MM.1S (cell line): ENCODE results near the gene OGFOD3.

Experiments used
- DNase-seq: peaks from one replicate; pipeline ENCODE4 v3.0.0-alpha.2; 2015
- H2AFZ ChIP-seq: fragments of 300-600 bp; sonication (generic); 2 replicates; pipeline ENCODE4 v1.6.0; 2016; ENCODE audit warnings: antibody characterized with exemption, low read length
- H3F3A ChIP-seq: fragments of 300-600 bp; sonication (generic); 2 replicates; pipeline ENCODE4 v1.6.1; 2016; ENCODE audit warnings: mild to moderate bottlenecking, antibody characterized with exemption, low read length, moderate library complexity, mixed read lengths; ENCODE audit not compliant: insufficient read depth
- H3K27ac ChIP-seq: fragments of 300-600 bp; sonication (generic); 2 replicates; pipeline ENCODE4 v1.5.1; 2016; ENCODE audit warnings: mild to moderate bottlenecking, low read length
- H3K27me3 ChIP-seq: fragments of 300-600 bp; sonication (generic); replicated peaks from 2 replicates; pipeline ENCODE4 v1.6.0; 2016; ENCODE audit warnings: low read length; ENCODE audit not compliant: insufficient read depth
- H3K36me3 ChIP-seq: fragments of 300-600 bp; sonication (generic); replicated peaks from 2 replicates; pipeline ENCODE4 v1.6.1; 2016; ENCODE audit warnings: mild to moderate bottlenecking, low read length, mixed read lengths; ENCODE audit not compliant: insufficient read depth
- H3K4me1 ChIP-seq: fragments of 300-600 bp; sonication (generic); 2 replicates; pipeline ENCODE4 v1.6.1; 2016; ENCODE audit warnings: low read length, mixed read lengths
- H3K4me2 ChIP-seq: fragments of 300-600 bp; sonication (generic); 2 replicates; pipeline ENCODE4 v1.6.0; 2016; ENCODE audit warnings: low read depth, low read length
- H3K4me3 ChIP-seq: fragments of 300-600 bp; sonication (generic); 2 replicates; pipeline ENCODE4 v1.5.1; 2016; ENCODE audit warnings: low read length, mixed read lengths
- H3K79me2 ChIP-seq: fragments of 300-600 bp; sonication (generic); 2 replicates; pipeline ENCODE4 v1.6.1; 2016; ENCODE audit warnings: mixed run types, low read length, mixed read lengths
- H3K9ac ChIP-seq: fragments of 300-600 bp; sonication (generic); 2 replicates; pipeline ENCODE4 v1.6.1; 2016; ENCODE audit warnings: low read length, mixed read lengths
- H3K9me2 ChIP-seq: fragments of 300-600 bp; sonication (generic); replicated peaks from 2 replicates; pipeline ENCODE4 v1.6.1; 2016; ENCODE audit warnings: mild to moderate bottlenecking, low read length, mixed read lengths; ENCODE audit not compliant: insufficient read depth
- H3K9me3 ChIP-seq: fragments of 300-600 bp; sonication (generic); replicated peaks from 2 replicates; pipeline ENCODE4 v1.6.1; 2016; ENCODE audit warnings: mild to moderate bottlenecking, low read length, mixed read lengths; ENCODE audit not compliant: insufficient read depth
- H4K20me1 ChIP-seq: fragments of 300-600 bp; sonication (generic); 2 replicates; pipeline ENCODE4 v1.6.1; 2016; ENCODE audit warnings: mild to moderate bottlenecking, low read length, moderate library complexity, mixed read lengths; ENCODE audit not compliant: insufficient read depth
- EZH2 ChIP-seq: fragments of 300-600 bp; sonication (generic); optimal IDR thresholded peaks from 2 replicates; pipeline ENCODE3; 2017; ENCODE audit warnings: low read depth, mild to moderate bottlenecking, antibody characterized with exemption, low read length, mixed read lengths
- EZH2phosphoT487 ChIP-seq: fragments of 300-600 bp; sonication (generic); IDR thresholded peaks from 2 replicates; pipeline ENCODE4 v1.6.1; 2018; ENCODE audit warnings: antibody characterized with exemption, low read length
- TF ChIP-seq, protein P1 (sequence below): fragments of 300-600 bp; sonication (generic); IDR thresholded peaks from 2 replicates; pipeline ENCODE4 v1.5.1; 2016; ENCODE audit warnings: antibody characterized with exemption, low read length, mixed read lengths

Gene OGFOD3

DNA sequence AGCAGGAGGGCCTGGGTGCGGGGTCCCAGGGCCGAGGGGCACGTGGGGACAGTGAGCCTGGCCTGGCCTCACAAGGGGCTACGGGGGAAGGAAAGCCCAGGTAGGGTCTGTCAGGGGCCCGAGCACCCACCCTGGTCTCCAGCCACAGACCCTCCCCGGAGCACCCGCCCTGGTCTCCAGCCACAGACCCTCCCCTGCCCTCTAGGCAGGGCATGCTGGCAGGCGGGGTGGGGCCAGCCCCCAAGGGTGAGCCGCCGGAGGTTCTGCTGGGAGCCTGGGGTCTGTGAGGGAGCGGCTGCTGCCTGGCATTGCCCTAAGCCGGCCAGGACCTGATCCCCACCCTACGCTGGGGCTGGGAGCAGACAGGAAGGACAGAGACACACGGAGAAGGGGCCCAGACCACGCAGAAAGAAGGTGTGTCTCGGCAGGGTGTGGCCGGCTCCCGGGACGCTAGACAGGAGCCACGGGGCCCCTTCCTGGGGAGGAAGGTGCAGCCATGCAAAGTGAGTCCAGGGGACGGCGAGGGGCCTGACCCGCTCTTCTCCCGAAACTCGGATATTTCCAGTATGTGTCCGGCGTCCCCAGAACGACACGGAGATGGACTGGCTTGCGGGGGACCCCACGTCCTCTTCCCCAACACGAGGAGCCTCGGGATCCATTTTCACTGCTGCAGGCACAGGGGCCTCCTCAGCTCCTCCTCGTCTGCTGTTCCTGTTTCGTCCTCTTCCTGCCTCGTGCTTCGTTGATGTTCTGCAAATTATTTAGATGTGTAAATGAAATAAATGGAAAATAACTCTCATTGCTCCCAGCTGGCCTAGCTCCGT lies 31.3 kb downstream of the OGFOD3 start:
- Histone ChIP-seq H3K27ac (no peak overlapping the region), H2AFZ (no peak overlapping the region), H3K4me2 (no peak overlapping the region), H3K4me1 (no peaks in the 10 kb centered on the region), H3K9ac (no peak overlapping the region), H3K9me3 (no peaks in the 10 kb centered on the region), H3K36me3 (no peaks in the 10 kb centered on the region), H3K9me2 (no peaks in the 10 kb centered on the region), H3F3A (no peaks in the 10 kb centered on the region), H3K4me3 (no peak overlapping the region), H3K27me3 (no peaks in the 10 kb centered on the region), H4K20me1 (no peaks in the 10 kb centered on the region), H3K79me2 (no peaks in the 10 kb centered on the region)
- TF ChIP-seq EZH2phosphoT487 = no peak
- no peak for TF ChIP-seq EZH2
- TF ChIP-seq, protein P1, sequence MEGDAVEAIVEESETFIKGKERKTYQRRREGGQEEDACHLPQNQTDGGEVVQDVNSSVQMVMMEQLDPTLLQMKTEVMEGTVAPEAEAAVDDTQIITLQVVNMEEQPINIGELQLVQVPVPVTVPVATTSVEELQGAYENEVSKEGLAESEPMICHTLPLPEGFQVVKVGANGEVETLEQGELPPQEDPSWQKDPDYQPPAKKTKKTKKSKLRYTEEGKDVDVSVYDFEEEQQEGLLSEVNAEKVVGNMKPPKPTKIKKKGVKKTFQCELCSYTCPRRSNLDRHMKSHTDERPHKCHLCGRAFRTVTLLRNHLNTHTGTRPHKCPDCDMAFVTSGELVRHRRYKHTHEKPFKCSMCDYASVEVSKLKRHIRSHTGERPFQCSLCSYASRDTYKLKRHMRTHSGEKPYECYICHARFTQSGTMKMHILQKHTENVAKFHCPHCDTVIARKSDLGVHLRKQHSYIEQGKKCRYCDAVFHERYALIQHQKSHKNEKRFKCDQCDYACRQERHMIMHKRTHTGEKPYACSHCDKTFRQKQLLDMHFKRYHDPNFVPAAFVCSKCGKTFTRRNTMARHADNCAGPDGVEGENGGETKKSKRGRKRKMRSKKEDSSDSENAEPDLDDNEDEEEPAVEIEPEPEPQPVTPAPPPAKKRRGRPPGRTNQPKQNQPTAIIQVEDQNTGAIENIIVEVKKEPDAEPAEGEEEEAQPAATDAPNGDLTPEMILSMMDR = no peak
- no peak for DNase-seq

DNA sequence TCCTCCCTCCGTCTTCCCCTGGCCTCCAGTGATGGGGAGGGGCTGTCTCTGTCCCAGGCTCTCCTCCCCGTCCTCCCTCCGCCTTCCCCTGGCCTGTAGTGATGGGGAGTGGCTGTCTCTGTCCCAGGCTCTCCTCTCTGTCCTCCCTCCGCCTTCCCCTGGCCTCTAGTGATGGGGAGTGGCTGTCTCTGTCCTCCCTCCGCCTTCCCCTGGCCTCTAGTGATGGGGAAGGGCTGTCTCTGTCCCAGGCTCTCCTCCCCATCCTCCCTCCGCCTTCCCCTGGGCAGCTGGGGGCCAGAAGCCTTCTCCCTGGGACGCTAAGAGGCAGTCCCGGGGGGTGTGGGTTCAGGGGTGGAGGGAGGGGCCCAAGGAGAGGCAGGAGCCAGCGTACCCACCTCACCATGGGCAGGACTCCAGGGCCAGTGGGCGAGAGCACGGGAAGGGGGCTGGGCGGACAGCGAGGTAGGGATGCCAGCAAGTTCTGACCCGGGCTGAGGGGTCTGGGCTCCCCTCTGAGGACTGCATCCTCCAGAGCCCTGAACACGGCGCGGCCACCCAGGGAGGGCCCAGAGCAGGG lies 32.0 kb downstream of the OGFOD3 start:
- TF ChIP-seq EZH2phosphoT487 (no peak), EZH2 (no peak)
- TF ChIP-seq, protein P1 = no peak
- no peaks in the 10 kb centered on the region for H3K79me2 ChIP-seq
- H3K9me3 ChIP-seq = no peaks in the 10 kb centered on the region
- H3K27ac ChIP-seq = no peak overlapping the region
- H4K20me1 ChIP-seq = no peaks in the 10 kb centered on the region
- H3K36me3 ChIP-seq = no peaks in the 10 kb centered on the region
- H2AFZ ChIP-seq = no peak overlapping the region
- H3K9ac ChIP-seq = no peak overlapping the region
- H3K9me2 ChIP-seq = no peaks in the 10 kb centered on the region
- no peaks in the 10 kb centered on the region for H3K27me3 ChIP-seq
- no peak for DNase-seq
- H3K4me3 ChIP-seq = no peak overlapping the region
- H3K4me2 ChIP-seq = no peak overlapping the region
- no peaks in the 10 kb centered on the region for H3F3A ChIP-seq
- H3K4me1 ChIP-seq = peaks cover 3% of the 10 kb centered on the region; the same call in 1 of the 2 replicates

- Histone ChIP-seq H3K9ac (no peak overlapping the region), H3F3A (no peaks in the 10 kb centered on the region), H3K9me3 (no peaks in the 10 kb centered on the region), H3K4me1 (peaks cover 3% of the 10 kb centered on the region; the same call in 1 of the 2 replicates), H2AFZ (no peak overlapping the region), H3K79me2 (no peaks in the 10 kb centered on the region), H3K36me3 (no peaks in the 10 kb centered on the region), H3K27ac (no peak overlapping the region), H4K20me1 (no peaks in the 10 kb centered on the region), H3K9me2 (no peaks in the 10 kb centered on the region), H3K4me2 (no peak overlapping the region), H3K27me3 (no peaks in the 10 kb centered on the region), H3K4me3 (no peak overlapping the region)
- TF ChIP-seq, protein P1 = no peak
- TF ChIP-seq EZH2 (no peak), EZH2phosphoT487 (no peak)
- DNase-seq = no peak
These were observed 32.7 kb downstream of the OGFOD3 start for GRCh38 chr17:82385559-82386254.
